ENCODE measurements around the gene FBF1. TPM values are rescaled to one million over a fixed set of nuclear protein-coding genes. Genes with fewer than 3 reads are reported as not detected.

The FBF1 gene
- total RNA-seq, 1 donor from 2014 or later: 5.5 TPM

- no peak for DNase-seq (ENCODE audit: low read depth)
- TF ChIP-seq, protein P1, sequence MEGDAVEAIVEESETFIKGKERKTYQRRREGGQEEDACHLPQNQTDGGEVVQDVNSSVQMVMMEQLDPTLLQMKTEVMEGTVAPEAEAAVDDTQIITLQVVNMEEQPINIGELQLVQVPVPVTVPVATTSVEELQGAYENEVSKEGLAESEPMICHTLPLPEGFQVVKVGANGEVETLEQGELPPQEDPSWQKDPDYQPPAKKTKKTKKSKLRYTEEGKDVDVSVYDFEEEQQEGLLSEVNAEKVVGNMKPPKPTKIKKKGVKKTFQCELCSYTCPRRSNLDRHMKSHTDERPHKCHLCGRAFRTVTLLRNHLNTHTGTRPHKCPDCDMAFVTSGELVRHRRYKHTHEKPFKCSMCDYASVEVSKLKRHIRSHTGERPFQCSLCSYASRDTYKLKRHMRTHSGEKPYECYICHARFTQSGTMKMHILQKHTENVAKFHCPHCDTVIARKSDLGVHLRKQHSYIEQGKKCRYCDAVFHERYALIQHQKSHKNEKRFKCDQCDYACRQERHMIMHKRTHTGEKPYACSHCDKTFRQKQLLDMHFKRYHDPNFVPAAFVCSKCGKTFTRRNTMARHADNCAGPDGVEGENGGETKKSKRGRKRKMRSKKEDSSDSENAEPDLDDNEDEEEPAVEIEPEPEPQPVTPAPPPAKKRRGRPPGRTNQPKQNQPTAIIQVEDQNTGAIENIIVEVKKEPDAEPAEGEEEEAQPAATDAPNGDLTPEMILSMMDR (conservative IDR thresholded peaks at IDR 0.05; ENCODE audit: low read depth, low read length): no peak
- H3K4me3 ChIP-seq (ENCODE audit: low read depth, low read length): no peak overlapping the region
Observed at GRCh38 chr17:75965468-75965867, 24.6 kb upstream of the FBF1 start.

GRCh38 chr17:75959839-75960511, 19.1 kb upstream of the FBF1 start:
- TF ChIP-seq, protein P1 (conservative IDR thresholded peaks at IDR 0.05; ENCODE audit: low read depth, low read length): no peak
- DNase-seq (ENCODE audit: low read depth): no peak
- no peak overlapping the region for H3K4me3 ChIP-seq (ENCODE audit: low read depth, low read length)

GRCh38 chr17:75959051-75959838, 18.4 kb upstream of the FBF1 start:
- TF ChIP-seq, protein P1 (conservative IDR thresholded peaks at IDR 0.05; ENCODE audit: low read depth, low read length): no peak
- DNase-seq (ENCODE audit: low read depth): no peak
- no peak overlapping the region for H3K4me3 ChIP-seq (ENCODE audit: low read depth, low read length)

- TF ChIP-seq, protein P1 (conservative IDR thresholded peaks at IDR 0.05; ENCODE audit: low read depth, low read length): no peak
- DNase-seq (ENCODE audit: low read depth): no peak
- no peak overlapping the region for H3K4me3 ChIP-seq (ENCODE audit: low read depth, low read length)
Observed at GRCh38 chr17:75950855-75951554, 10.2 kb upstream of the FBF1 start.

DNA sequence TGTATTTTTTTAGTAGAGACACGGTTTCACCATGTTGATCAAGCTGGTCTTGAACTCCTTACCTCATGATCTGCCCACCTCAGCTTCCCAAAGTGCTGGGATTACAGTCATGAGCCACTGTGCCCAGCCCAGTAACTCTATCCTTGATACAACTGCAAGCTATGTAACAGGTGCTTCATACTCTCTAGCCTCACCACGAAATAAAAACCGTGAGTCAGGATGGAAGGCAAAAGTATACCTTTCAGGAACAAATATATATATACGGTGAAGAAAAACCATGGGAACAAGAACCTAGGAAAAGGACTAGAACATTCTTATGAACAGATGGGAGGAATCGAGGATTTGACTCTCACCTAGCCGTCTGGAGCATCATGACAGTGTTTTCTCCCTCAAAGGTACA, 9.6 kb upstream of the FBF1 start:
- H3K4me3 ChIP-seq (ENCODE audit: low read depth, low read length): no peak overlapping the region
- no peak for DNase-seq (ENCODE audit: low read depth)
- TF ChIP-seq, protein P1 (conservative IDR thresholded peaks at IDR 0.05; ENCODE audit: low read depth, low read length): no peak

- no peak for DNase-seq (ENCODE audit: low read depth)
- no peak overlapping the region for H3K4me3 ChIP-seq (ENCODE audit: low read depth, low read length)
- TF ChIP-seq, protein P1 (conservative IDR thresholded peaks at IDR 0.05; ENCODE audit: low read depth, low read length): no peak
Observed at GRCh38 chr17:75945211-75945610, 4.4 kb upstream of the FBF1 start.
